H9 (cell line): ENCODE data around the gene MSMP. TPM values are rescaled to one million over a fixed set of nuclear protein-coding genes. Genes with fewer than 3 reads are reported as not detected.

ENCODE experiments used
- DNase-seq: peaks from one replicate; pipeline ENCODE4 v3.0.0-alpha.2; 2017
- H2AFZ ChIP-seq: one replicate; pipeline ENCODE4 v1.6.1; 2013; ENCODE audit warnings: mild to moderate bottlenecking, low read length, control low read depth, moderate library complexity
- H2AK5ac ChIP-seq: 2 replicates; pipeline ENCODE4 v1.6.1; 2013; ENCODE audit warnings: low read length, control low read depth, mixed read lengths; ENCODE audit not compliant: insufficient read length
- H2BK120ac ChIP-seq: one replicate; pipeline ENCODE4 v1.6.1; 2013; ENCODE audit warnings: low read depth, mild to moderate bottlenecking, low read length, control low read depth, inconsistent platforms; ENCODE audit not compliant: poor library complexity, severe bottlenecking
- H2BK12ac ChIP-seq: 2 replicates; pipeline ENCODE4 v1.6.1; 2013; ENCODE audit warnings: low read length, control low read depth, mixed read lengths, low read depth; ENCODE audit not compliant: insufficient read length
- H2BK15ac ChIP-seq: 2 replicates; pipeline ENCODE4 v1.6.1; 2013; ENCODE audit warnings: low read depth, low read length, control low read depth
- H2BK20ac ChIP-seq: one replicate; pipeline ENCODE4 v1.6.1; 2013; ENCODE audit warnings: low read depth, mild to moderate bottlenecking, low read length, control low read depth, inconsistent platforms; ENCODE audit not compliant: poor library complexity, severe bottlenecking
- H2BK5ac ChIP-seq: 2 replicates; pipeline ENCODE4 v1.6.1; 2013; ENCODE audit warnings: low read length, control low read depth, mixed read lengths; ENCODE audit not compliant: insufficient read length
- H3K14ac ChIP-seq: 2 replicates; pipeline ENCODE4 v1.6.1; 2013; ENCODE audit warnings: low read length, control low read depth; ENCODE audit not compliant: insufficient read depth
- H3K18ac ChIP-seq: 2 replicates; pipeline ENCODE4 v1.6.1; 2013; ENCODE audit warnings: low read depth, mild to moderate bottlenecking, mixed read lengths, low read length, control low read depth; ENCODE audit not compliant: insufficient read length
- H3K23ac ChIP-seq: 2 replicates; pipeline ENCODE4 v1.6.1; 2013; ENCODE audit warnings: low read length, control low read depth, mixed read lengths, low read depth; ENCODE audit not compliant: insufficient read length
- H3K23me2 ChIP-seq: 2 replicates; pipeline ENCODE4 v1.6.1; 2013; ENCODE audit warnings: low read depth, mild to moderate bottlenecking, mixed read lengths, low read length, control low read depth; ENCODE audit not compliant: insufficient read length, poor library complexity, severe bottlenecking
- H3K27ac ChIP-seq: 2 replicates; pipeline ENCODE4 v1.5.1; 2013; ENCODE audit warnings: low read length, control low read depth, mixed read lengths, low read depth; ENCODE audit not compliant: insufficient read length
- H3K27me3 ChIP-seq: 2 replicates; pipeline ENCODE4 v1.6.1; 2013; ENCODE audit warnings: low read length, control low read depth, inconsistent platforms; ENCODE audit not compliant: insufficient read depth
- H3K4ac ChIP-seq: 2 replicates; pipeline ENCODE4 v1.6.1; 2013; ENCODE audit warnings: low read depth, mild to moderate bottlenecking, control low read depth, inconsistent platforms, low read length, moderate library complexity
- H3K4me1 ChIP-seq: 2 replicates; pipeline ENCODE4 v1.6.1; 2013; ENCODE audit warnings: low read length, control low read depth, inconsistent platforms; ENCODE audit not compliant: insufficient read depth
- H3K4me2 ChIP-seq: 2 replicates; pipeline ENCODE4 v1.6.1; 2013; ENCODE audit warnings: low read length, control low read depth, mixed read lengths; ENCODE audit not compliant: insufficient read length, insufficient read depth
- H3K56ac ChIP-seq: 2 replicates; pipeline ENCODE4 v1.6.1; 2013; ENCODE audit warnings: low read depth, mild to moderate bottlenecking, mixed read lengths, low read length, control low read depth; ENCODE audit not compliant: insufficient read length
- H3K79me1 ChIP-seq: 2 replicates; pipeline ENCODE4 v1.6.1; 2013; ENCODE audit warnings: low read depth, mild to moderate bottlenecking, moderate library complexity, low read length, control low read depth, inconsistent platforms; ENCODE audit not compliant: insufficient read depth, poor library complexity, severe bottlenecking
- H3K79me2 ChIP-seq: 2 replicates; pipeline ENCODE4 v1.6.1; 2013; ENCODE audit warnings: low read length, control low read depth, inconsistent platforms; ENCODE audit not compliant: insufficient read depth
- H3K9ac ChIP-seq: 2 replicates; pipeline ENCODE4 v1.6.1; 2013; ENCODE audit warnings: low read length, control low read depth, mixed read lengths; ENCODE audit not compliant: insufficient read length; ENCODE audit errors: extremely low read depth
- H3K9me3 ChIP-seq: one replicate; pipeline ENCODE4 v1.6.1; 2013; ENCODE audit warnings: low read depth, low read length, inconsistent platforms; ENCODE audit not compliant: control insufficient read depth
- H3T11ph ChIP-seq: one replicate; pipeline ENCODE4 v1.6.1; 2013; ENCODE audit warnings: mild to moderate bottlenecking, low read length, control low read depth, inconsistent platforms
- H4K20me1 ChIP-seq: one replicate; pipeline ENCODE4 v1.6.1; 2013; ENCODE audit not compliant: control insufficient read depth, insufficient read length, insufficient read depth
- H4K5ac ChIP-seq: 2 replicates; pipeline ENCODE4 v1.6.1; 2013; ENCODE audit warnings: low read depth, mild to moderate bottlenecking, mixed read lengths, low read length, control low read depth; ENCODE audit not compliant: insufficient read length
- H4K8ac ChIP-seq: replicated peaks from 2 replicates; pipeline ENCODE4 v1.6.1; 2013; ENCODE audit warnings: low read length, control low read depth, mixed read lengths, low read depth; ENCODE audit not compliant: insufficient read length
- H4K91ac ChIP-seq: 2 replicates; pipeline ENCODE4 v1.6.1; 2013; ENCODE audit warnings: low read depth, mild to moderate bottlenecking, moderate library complexity, mixed read lengths, low read length, control low read depth; ENCODE audit not compliant: insufficient read length
- H3K27ac Mint-ChIP-seq, 3 experiments: 2 replicates in 2 of 3; 3 replicates in 1 of 3; pipeline ENCODE4 v1.8.0; 2020 to 2021; ENCODE audit warnings: mixed read lengths in 3 of 3, mild to moderate bottlenecking in 1 of 3, moderate library complexity in 1 of 3
- H3K27me3 Mint-ChIP-seq: 2 replicates; pipeline ENCODE4 v1.8.0; 2021; ENCODE audit warnings: low read depth, mild to moderate bottlenecking, moderate library complexity, mixed read lengths
- H3K36me3 Mint-ChIP-seq, 3 experiments: 2 replicates in 2 of 3; 3 replicates in 1 of 3; pipeline ENCODE4 v1.8.0; 2020 to 2021; ENCODE audit warnings: low read depth in 3 of 3, mixed read lengths in 3 of 3; ENCODE audit not compliant: insufficient read depth in 1 of 3
- H3K4me1 Mint-ChIP-seq, 2 experiments: 2 replicates each; pipeline ENCODE4 v1.8.0; 2020; ENCODE audit warnings: mixed read lengths in 2 of 2
- H3K4me3 Mint-ChIP-seq, 2 experiments: 2 replicates in 1 of 2; 3 replicates in 1 of 2; pipeline ENCODE4 v1.8.0; 2020 to 2021; ENCODE audit warnings: mild to moderate bottlenecking in 2 of 2, mixed read lengths in 2 of 2, moderate library complexity in 1 of 2
- H3K9me3 Mint-ChIP-seq, 2 experiments: 2 replicates in 1 of 2; 3 replicates in 1 of 2; pipeline ENCODE4 v1.8.0; 2020; ENCODE audit warnings: mild to moderate bottlenecking in 2 of 2, mixed read lengths in 2 of 2, moderate library complexity in 1 of 2
- WGBS: extraction: QIAGEN DNeasy Blood & Tissue Kit; methylation state at CpG from one replicate; pipeline ENCODE4 v1.1.7; 2013; ENCODE audit warnings: missing lambda C conversion rate, low lambda C conversion rate, mixed read lengths; ENCODE audit not compliant: insufficient read length; ENCODE audit errors: extremely low coverage; 5-methylcytosine and 5-hydroxymethylcytosine counted together
- total RNA-seq: library from RNA; stranded (reverse); gene quantifications from 2 replicates; pipeline ENCODE4 v1.2.1, GENCODE V29; 2021
- TF ChIP-seq, protein P1 (sequence below): fragments of 200-600 bp; sonication (generic); conservative IDR thresholded peaks from 3 replicates; pipeline ENCODE4 v1.8.0; 2021; ENCODE audit warnings: antibody characterized with exemption, mild to moderate bottlenecking

The MSMP gene
- total RNA-seq, 1 experiment from 2014 or later: 0.83 TPM

GRCh38 chr9:35771943-35772342, 17.9 kb upstream of the MSMP start:
- Histone ChIP-seq H3T11ph (no peak overlapping the region), H3K9ac (no peak overlapping the region), H3K18ac (no peak overlapping the region), H3K4me1 (peaks cover 4% of the 10 kb centered on the region; the same call in 1 of the 2 replicates), H3K27ac (no peak overlapping the region), H3K4ac (no peak overlapping the region), H3K14ac (no peak overlapping the region), H3K56ac (no peak overlapping the region), H2AFZ (no peak overlapping the region), H4K91ac (no peak overlapping the region), H2BK5ac (no peak overlapping the region), H2BK12ac (no peak overlapping the region), H3K27me3 (no peaks in the 10 kb centered on the region), H3K9me3 (no peaks in the 10 kb centered on the region), H4K5ac (no peak overlapping the region), H3K79me2 (no peaks in the 10 kb centered on the region), H3K79me1 (no peaks in the 10 kb centered on the region), H3K23me2 (no peaks in the 10 kb centered on the region), H4K20me1 (no peaks in the 10 kb centered on the region), H3K4me2 (no peak overlapping the region), H2BK20ac (no peak overlapping the region), H2AK5ac (no peak overlapping the region), H2BK120ac (no peak overlapping the region), H3K23ac (no peak overlapping the region), H4K8ac (no peak overlapping the region), H2BK15ac (no peak overlapping the region)
- DNase-seq: no peak
- H3K27ac Mint-ChIP-seq: no peak overlapping the region
- H3K4me1 Mint-ChIP-seq: peaks cover 15 to 19% of the 10 kb centered on the region in 2 experiments
- no CpG with 5 or more reads among the region's 3 CpGs for WGBS
- H3K4me3 Mint-ChIP-seq: no peak overlapping the region
- no peaks in the 10 kb centered on the region for H3K9me3 Mint-ChIP-seq
- H3K27me3 Mint-ChIP-seq: no peaks in the 10 kb centered on the region
- TF ChIP-seq, protein P1, sequence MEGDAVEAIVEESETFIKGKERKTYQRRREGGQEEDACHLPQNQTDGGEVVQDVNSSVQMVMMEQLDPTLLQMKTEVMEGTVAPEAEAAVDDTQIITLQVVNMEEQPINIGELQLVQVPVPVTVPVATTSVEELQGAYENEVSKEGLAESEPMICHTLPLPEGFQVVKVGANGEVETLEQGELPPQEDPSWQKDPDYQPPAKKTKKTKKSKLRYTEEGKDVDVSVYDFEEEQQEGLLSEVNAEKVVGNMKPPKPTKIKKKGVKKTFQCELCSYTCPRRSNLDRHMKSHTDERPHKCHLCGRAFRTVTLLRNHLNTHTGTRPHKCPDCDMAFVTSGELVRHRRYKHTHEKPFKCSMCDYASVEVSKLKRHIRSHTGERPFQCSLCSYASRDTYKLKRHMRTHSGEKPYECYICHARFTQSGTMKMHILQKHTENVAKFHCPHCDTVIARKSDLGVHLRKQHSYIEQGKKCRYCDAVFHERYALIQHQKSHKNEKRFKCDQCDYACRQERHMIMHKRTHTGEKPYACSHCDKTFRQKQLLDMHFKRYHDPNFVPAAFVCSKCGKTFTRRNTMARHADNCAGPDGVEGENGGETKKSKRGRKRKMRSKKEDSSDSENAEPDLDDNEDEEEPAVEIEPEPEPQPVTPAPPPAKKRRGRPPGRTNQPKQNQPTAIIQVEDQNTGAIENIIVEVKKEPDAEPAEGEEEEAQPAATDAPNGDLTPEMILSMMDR: no peak
- no peaks in the 10 kb centered on the region for H3K36me3 Mint-ChIP-seq
